ENCODE data around the gene FNDC3A.

Gene FNDC3A

DNA sequence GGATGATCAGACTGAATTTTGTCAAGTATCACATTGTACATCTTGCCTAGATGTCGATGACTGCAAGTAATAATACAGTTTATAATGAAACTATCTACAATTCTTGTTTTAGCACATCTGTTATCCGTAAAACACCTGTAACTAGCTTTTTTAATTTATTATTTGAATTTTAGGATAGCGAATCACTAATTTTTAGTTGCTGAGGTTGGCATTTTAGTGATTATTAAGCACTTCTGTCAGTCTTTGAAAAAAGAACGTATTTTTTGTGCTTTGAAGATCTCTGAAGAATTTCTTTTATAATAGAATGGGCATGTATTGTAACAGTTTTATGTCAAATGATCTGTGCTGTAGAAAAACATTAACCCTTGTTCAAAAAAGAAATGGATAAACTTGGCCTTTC is 232.9 kb downstream of the FNDC3A start:
- DNase-seq (ENCODE audit: extremely low read depth, insufficient read length), result no peak
- peaks cover 3% of the 10 kb centered on the region for H3K36me3 ChIP-seq (ENCODE audit: control insufficient read depth, insufficient read depth, low read length)
- H3K4me3 ChIP-seq (replicated peaks; ENCODE audit: low read depth, low read length), result no peak overlapping the region
- no peaks in the 10 kb centered on the region for H3K27me3 ChIP-seq (replicated peaks; ENCODE audit: control insufficient read depth, insufficient read depth, low read length)
- TF ChIP-seq, protein P1, sequence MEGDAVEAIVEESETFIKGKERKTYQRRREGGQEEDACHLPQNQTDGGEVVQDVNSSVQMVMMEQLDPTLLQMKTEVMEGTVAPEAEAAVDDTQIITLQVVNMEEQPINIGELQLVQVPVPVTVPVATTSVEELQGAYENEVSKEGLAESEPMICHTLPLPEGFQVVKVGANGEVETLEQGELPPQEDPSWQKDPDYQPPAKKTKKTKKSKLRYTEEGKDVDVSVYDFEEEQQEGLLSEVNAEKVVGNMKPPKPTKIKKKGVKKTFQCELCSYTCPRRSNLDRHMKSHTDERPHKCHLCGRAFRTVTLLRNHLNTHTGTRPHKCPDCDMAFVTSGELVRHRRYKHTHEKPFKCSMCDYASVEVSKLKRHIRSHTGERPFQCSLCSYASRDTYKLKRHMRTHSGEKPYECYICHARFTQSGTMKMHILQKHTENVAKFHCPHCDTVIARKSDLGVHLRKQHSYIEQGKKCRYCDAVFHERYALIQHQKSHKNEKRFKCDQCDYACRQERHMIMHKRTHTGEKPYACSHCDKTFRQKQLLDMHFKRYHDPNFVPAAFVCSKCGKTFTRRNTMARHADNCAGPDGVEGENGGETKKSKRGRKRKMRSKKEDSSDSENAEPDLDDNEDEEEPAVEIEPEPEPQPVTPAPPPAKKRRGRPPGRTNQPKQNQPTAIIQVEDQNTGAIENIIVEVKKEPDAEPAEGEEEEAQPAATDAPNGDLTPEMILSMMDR (IDR thresholded peaks at IDR 0.05; ENCODE audit: insufficient read depth, low read length, poor library complexity, severe bottlenecking), result no peak

DNA sequence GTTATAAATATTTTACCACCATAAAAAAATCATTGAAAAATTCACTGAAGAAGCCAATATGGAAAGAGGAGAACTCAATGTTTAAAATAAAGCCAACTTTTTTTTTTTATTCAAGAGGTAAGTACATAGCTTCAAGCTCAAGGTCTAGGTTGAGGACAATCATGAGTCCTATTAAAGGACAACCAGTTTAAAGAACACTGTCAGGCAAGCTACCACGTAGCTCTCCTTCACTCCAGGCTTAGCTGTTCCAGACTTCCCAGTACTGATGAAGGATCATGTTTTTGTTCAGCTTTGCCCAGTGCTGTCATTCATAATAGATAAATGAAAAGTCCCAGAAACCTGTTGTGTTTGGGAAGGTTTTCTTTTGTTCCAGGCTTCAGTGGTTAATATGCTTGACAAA is 234.4 kb downstream of the FNDC3A start:
- Histone ChIP-seq H3K36me3 (ENCODE audit: control insufficient read depth, insufficient read depth, low read length) (peaks cover 1% of the 10 kb centered on the region), H3K27me3 (replicated peaks; ENCODE audit: control insufficient read depth, insufficient read depth, low read length) (no peaks in the 10 kb centered on the region), H3K4me3 (replicated peaks; ENCODE audit: low read depth, low read length) (no peak overlapping the region)
- TF ChIP-seq, protein P1 (IDR thresholded peaks at IDR 0.05; ENCODE audit: insufficient read depth, low read length, poor library complexity, severe bottlenecking), result no peak
- no peak for DNase-seq (ENCODE audit: extremely low read depth, insufficient read length)

DNA sequence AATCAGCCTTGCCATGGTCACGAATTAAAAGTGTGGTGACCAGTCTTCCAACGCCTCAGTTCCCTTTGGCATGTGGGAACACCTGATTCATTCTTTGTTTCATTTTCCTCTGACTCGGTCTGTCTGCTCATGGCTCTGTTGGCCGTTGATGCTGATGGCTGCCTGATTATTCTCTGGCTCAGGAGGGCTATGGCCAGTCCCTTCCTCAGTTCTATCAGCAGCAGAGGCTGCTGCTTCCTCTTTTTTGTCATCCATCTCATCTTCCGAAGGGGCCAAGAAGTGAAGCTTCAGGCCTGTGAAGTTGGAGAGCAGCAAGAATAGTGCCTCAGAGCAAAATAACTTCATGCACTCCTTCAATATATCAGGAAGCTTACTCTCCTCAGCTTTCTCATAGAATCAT is 235.0 kb downstream of the FNDC3A start:
- no peaks in the 10 kb centered on the region for H3K27me3 ChIP-seq (replicated peaks; ENCODE audit: control insufficient read depth, insufficient read depth, low read length)
- H3K36me3 ChIP-seq (ENCODE audit: control insufficient read depth, insufficient read depth, low read length), result peaks cover 1% of the 10 kb centered on the region
- DNase-seq (ENCODE audit: extremely low read depth, insufficient read length), result no peak
- TF ChIP-seq, protein P1 (IDR thresholded peaks at IDR 0.05; ENCODE audit: insufficient read depth, low read length, poor library complexity, severe bottlenecking), result no peak
- H3K4me3 ChIP-seq (replicated peaks; ENCODE audit: low read depth, low read length), result no peak overlapping the region

DNA sequence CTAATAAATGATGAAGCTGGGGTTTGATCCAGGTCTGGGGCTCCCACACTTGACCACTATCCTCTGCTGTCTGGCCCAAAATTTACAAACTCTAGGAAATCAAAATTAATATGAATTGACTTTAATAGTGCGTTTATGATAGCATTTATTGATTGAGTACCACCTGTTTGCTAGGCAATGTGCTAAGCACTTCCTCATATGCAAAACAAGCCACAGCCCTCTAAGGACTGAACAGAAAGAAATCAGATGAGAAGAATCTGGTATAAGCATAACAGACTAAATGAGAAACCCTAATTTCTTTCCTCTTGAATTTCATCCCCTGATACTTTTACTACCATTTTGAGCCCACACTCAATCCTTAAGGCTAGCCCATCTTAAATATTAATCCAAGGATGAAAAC is 237.8 kb downstream of the FNDC3A start:
- TF ChIP-seq, protein P1 (IDR thresholded peaks at IDR 0.05; ENCODE audit: insufficient read depth, low read length, poor library complexity, severe bottlenecking), result no peak
- H3K36me3 ChIP-seq (ENCODE audit: control insufficient read depth, insufficient read depth, low read length), result no peaks in the 10 kb centered on the region; the same call in 1 of the 2 replicates
- DNase-seq (ENCODE audit: extremely low read depth, insufficient read length), result no peak
- no peak overlapping the region for H3K4me3 ChIP-seq (replicated peaks; ENCODE audit: low read depth, low read length)
- no peaks in the 10 kb centered on the region; the same call in 1 of the 2 replicates for H3K27me3 ChIP-seq (replicated peaks; ENCODE audit: control insufficient read depth, insufficient read depth, low read length)

DNA sequence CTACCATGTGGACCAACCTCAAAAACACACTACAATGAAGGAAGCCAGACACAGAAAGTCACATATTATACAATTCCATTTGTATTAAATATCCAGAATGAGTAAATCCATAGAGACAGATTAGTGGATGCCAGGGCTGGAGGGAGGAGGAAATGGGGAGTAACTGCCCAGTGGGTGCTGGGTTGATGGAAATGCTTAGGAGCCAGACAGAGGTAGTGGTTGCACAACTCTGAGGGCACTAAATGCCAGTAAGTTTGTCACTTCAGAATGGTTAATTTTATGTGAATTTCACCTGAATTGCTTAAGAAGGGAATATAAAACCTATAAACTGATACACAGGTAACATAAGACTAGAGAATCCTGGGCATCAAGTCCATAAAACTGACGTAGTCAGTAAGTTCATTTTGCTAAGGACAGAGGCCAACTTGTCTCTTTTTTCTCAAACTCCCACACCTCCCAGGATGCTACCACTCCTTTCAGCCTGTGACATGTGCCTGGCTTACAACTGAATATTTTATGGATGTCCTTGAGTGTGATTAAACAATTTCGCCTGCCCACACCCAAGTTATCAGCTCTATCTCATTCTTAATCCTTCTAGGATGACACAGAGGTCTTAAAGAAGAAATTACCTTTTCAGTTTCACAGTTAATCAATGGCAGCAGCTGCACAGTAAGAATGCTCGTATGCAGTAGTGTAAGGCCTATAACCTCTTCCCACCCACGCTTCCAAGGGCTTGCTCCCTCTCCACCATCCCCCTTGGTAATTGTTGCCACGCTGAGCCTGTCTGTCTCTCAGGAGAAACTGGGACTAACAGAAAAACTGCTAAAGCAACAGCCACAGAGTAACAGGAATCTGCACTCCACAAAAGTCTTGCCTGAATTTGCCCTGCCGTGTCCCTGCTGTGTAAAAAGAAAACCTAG is 238.5 kb downstream of the FNDC3A start:
- H3K4me3 ChIP-seq (replicated peaks; ENCODE audit: low read depth, low read length), result no peak overlapping the region

More for the DNA sequence above, 238.5 kb downstream of the FNDC3A start:
- DNase-seq (ENCODE audit: extremely low read depth, insufficient read length), result no peak
- H3K36me3 ChIP-seq (ENCODE audit: control insufficient read depth, insufficient read depth, low read length), result no peaks in the 10 kb centered on the region; the same call in 1 of the 2 replicates
- H3K27me3 ChIP-seq (replicated peaks; ENCODE audit: control insufficient read depth, insufficient read depth, low read length), result no peaks in the 10 kb centered on the region; the same call in 1 of the 2 replicates
- TF ChIP-seq, protein P1 (IDR thresholded peaks at IDR 0.05; ENCODE audit: insufficient read depth, low read length, poor library complexity, severe bottlenecking), result no peak

Data from GM06990 (cell line).